HG03442 (cell line): Measurements from ENCODE around the gene KRTAP23-1.

Experiments
- ATAC-seq: cut with Tn5 transposase; IDR thresholded peaks from one replicate; pipeline ENCODE4 v1.9.1; 2021; ENCODE audit warnings: mild to moderate bottlenecking, moderate library complexity; ENCODE audit not compliant: unreplicated experiment

KRTAP23-1 gene

GRCh38 chr21:30348506-30348905, at the start of gene KRTAP23-1:
TSS of gene KRTAP23-1 (minus strand) at chr21:30348606. CDS start at chr21:30348606, 0 bp downstream.
- no peak for ATAC-seq

- no peak for ATAC-seq
These were observed 47.3 kb upstream of the KRTAP23-1 start, which contains the start of gene KRTAP13-1 for GRCh38 chr21:30395731-30396130. TSS of gene KRTAP13-1 (plus strand) at chr21:30396031. CDS start at chr21:30396087, 56 bp downstream.

- ATAC-seq = no peak
These were observed 43.2 kb upstream of the KRTAP23-1 start for GRCh38 chr21:30391492-30392025.

GRCh38 chr21:30382201-30382600, 33.8 kb upstream of the KRTAP23-1 start:
- ATAC-seq = no peak

GRCh38 chr21:30372139-30372770, 23.8 kb upstream of the KRTAP23-1 start, which contains the start of gene KRTAP13-2:
TSS of gene KRTAP13-2 (minus strand) at chr21:30372271. CDS start at chr21:30372213, 58 bp downstream.
- ATAC-seq = no peak

GRCh38 chr21:30355906-30356305, 7.5 kb upstream of the KRTAP23-1 start:
- no peak for ATAC-seq

- no peak for ATAC-seq
These were observed 6.1 kb upstream of the KRTAP23-1 start for GRCh38 chr21:30354308-30355005.

GRCh38 chr21:30351534-30351933, 3.1 kb upstream of the KRTAP23-1 start:
- no peak for ATAC-seq

GRCh38 chr21:30349572-30349971, 1.2 kb upstream of the KRTAP23-1 start:
- ATAC-seq = no peak

- no peak for ATAC-seq
These were observed 3.4 kb downstream of the KRTAP23-1 start for GRCh38 chr21:30345014-30345413.

- no peak for ATAC-seq
These were observed 7.5 kb downstream of the KRTAP23-1 start for GRCh38 chr21:30340714-30341573.

- ATAC-seq = no peak
These were observed 9.7 kb downstream of the KRTAP23-1 start for GRCh38 chr21:30338717-30339116.

GRCh38 chr21:30337772-30338171, 10.6 kb downstream of the KRTAP23-1 start:
- no peak for ATAC-seq

GRCh38 chr21:30337276-30337744, 11.1 kb downstream of the KRTAP23-1 start, which contains the start of gene KRTAP27-1:
TSS of gene KRTAP27-1 (minus strand) at chr21:30337694. CDS start at chr21:30337668, 26 bp downstream.
- no peak for ATAC-seq

GRCh38 chr21:30336596-30336995, 11.8 kb downstream of the KRTAP23-1 start:
- ATAC-seq = no peak

- ATAC-seq = no peak
These were observed 14.7 kb downstream of the KRTAP23-1 start for GRCh38 chr21:30333736-30334135.

GRCh38 chr21:30332681-30333080, 15.7 kb downstream of the KRTAP23-1 start:
- ATAC-seq = no peak

- no peak for ATAC-seq
These were observed 19.1 kb downstream of the KRTAP23-1 start for GRCh38 chr21:30329203-30329875.

- ATAC-seq = no peak
These were observed 22.0 kb downstream of the KRTAP23-1 start for GRCh38 chr21:30326390-30326789.

- no peak for ATAC-seq
These were observed 28.2 kb downstream of the KRTAP23-1 start, which contains the start of gene KRTAP26-1 for GRCh38 chr21:30320215-30320614. TSS of gene KRTAP26-1 (minus strand) at chr21:30320315. CDS start at chr21:30320035, 280 bp downstream.
